RWPE2 (cell line): Measurements from ENCODE around the gene GON4L.
"Not testable (repeated sequence)": the region's sequence is repeated elsewhere in the genome, so short reads cannot be mapped to it uniquely, and the experiment has no call there.

ENCODE experiments used
- ATAC-seq: fragments of 200-7000 bp; cut with Tn5 transposase; 3 replicates; pipeline ENCODE4 v1.9.1; 2021; ENCODE audit warnings: low read depth
- DNase-seq: peaks from one replicate; pipeline ENCODE4 v3.0.0-alpha.2; 2020; ENCODE audit warnings: low spot score
- H3K27ac ChIP-seq: fragments of 450-650 bp; 2 replicates; pipeline ENCODE4 v1.5.1; 2017; ENCODE audit warnings: mild to moderate bottlenecking; ENCODE audit not compliant: poor library complexity, severe bottlenecking
- H3K27me3 ChIP-seq: fragments of 250-450 bp; sonication (Bioruptor Pico); 2 replicates; pipeline ENCODE4 v1.5.1; 2021; ENCODE audit warnings: mild to moderate bottlenecking, moderate library complexity; ENCODE audit not compliant: insufficient read depth, poor library complexity, severe bottlenecking
- H3K36me3 ChIP-seq: fragments of 250-450 bp; sonication (Bioruptor Pico); 2 replicates; pipeline ENCODE4 v1.5.1; 2020; ENCODE audit warnings: low read depth, mild to moderate bottlenecking, moderate library complexity
- H3K4me1 ChIP-seq: fragments of 250-450 bp; sonication (Bioruptor Pico); 2 replicates; pipeline ENCODE4 v1.5.1; 2021; ENCODE audit warnings: mild to moderate bottlenecking, moderate library complexity; ENCODE audit not compliant: insufficient read depth, poor library complexity, severe bottlenecking
- H3K4me3 ChIP-seq: fragments of 250-450 bp; sonication (Bioruptor Pico); 2 replicates; pipeline ENCODE4 v1.5.1; 2021; ENCODE audit warnings: mild to moderate bottlenecking, moderate library complexity; ENCODE audit not compliant: severe bottlenecking
- H3K9me3 ChIP-seq: fragments of 250-450 bp; sonication (Bioruptor Pico); 2 replicates; pipeline ENCODE4 v1.5.1; 2021; ENCODE audit warnings: mild to moderate bottlenecking, moderate library complexity; ENCODE audit not compliant: severe bottlenecking
- TF ChIP-seq, protein P1 (sequence below): fragments of 450-650 bp; IDR thresholded peaks from one replicate; pipeline ENCODE4 v1.5.1; 2017; ENCODE audit warnings: mild to moderate bottlenecking, moderate library complexity; ENCODE audit not compliant: poor library complexity, severe bottlenecking

GON4L gene

DNA sequence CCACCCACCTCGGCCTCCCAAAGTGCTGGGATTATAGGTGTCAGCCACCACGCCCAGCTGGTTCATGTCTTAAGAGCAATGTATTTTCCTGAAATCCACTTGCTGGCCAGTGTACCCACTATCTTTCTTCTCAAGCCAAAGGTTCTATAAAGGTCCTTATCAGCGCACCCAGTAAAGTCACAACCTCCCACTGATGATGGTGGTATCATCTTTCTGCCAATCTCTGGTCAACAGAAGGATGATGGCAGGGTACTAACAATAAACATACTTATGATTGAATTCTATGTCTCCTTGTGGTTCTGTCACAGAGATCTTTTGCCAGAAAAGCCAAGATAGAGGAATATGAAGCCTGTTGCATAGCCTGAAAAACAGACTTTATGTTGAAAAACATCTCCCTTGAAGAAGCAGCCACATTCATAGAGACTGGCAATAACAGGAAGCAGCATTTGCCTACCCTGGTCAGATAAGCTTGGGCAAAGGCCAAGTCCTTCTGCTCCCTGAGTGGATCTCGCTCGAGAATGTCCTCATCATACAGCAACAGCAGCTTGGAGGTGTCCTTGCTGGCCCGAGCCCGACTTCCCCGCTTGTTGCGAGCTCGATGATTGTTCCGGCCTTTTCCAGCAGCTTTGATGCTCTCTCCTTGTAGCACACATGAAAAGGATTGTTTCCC lies 95.1 kb downstream of the GON4L start:
- H3K27ac ChIP-seq, result peak overlapping the region; percentile 90
- ATAC-seq (no peak), DNase-seq (no peak)
- no peak overlapping the region for H3K4me3 ChIP-seq
- peaks cover 35% of the 10 kb centered on the region for H3K4me1 ChIP-seq
- H3K9me3 ChIP-seq, result no peaks in the 10 kb centered on the region
- no peaks in the 10 kb centered on the region for H3K27me3 ChIP-seq
- peaks cover 58% of the 10 kb centered on the region for H3K36me3 ChIP-seq
- TF ChIP-seq, protein P1, sequence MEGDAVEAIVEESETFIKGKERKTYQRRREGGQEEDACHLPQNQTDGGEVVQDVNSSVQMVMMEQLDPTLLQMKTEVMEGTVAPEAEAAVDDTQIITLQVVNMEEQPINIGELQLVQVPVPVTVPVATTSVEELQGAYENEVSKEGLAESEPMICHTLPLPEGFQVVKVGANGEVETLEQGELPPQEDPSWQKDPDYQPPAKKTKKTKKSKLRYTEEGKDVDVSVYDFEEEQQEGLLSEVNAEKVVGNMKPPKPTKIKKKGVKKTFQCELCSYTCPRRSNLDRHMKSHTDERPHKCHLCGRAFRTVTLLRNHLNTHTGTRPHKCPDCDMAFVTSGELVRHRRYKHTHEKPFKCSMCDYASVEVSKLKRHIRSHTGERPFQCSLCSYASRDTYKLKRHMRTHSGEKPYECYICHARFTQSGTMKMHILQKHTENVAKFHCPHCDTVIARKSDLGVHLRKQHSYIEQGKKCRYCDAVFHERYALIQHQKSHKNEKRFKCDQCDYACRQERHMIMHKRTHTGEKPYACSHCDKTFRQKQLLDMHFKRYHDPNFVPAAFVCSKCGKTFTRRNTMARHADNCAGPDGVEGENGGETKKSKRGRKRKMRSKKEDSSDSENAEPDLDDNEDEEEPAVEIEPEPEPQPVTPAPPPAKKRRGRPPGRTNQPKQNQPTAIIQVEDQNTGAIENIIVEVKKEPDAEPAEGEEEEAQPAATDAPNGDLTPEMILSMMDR, result no peak

DNA sequence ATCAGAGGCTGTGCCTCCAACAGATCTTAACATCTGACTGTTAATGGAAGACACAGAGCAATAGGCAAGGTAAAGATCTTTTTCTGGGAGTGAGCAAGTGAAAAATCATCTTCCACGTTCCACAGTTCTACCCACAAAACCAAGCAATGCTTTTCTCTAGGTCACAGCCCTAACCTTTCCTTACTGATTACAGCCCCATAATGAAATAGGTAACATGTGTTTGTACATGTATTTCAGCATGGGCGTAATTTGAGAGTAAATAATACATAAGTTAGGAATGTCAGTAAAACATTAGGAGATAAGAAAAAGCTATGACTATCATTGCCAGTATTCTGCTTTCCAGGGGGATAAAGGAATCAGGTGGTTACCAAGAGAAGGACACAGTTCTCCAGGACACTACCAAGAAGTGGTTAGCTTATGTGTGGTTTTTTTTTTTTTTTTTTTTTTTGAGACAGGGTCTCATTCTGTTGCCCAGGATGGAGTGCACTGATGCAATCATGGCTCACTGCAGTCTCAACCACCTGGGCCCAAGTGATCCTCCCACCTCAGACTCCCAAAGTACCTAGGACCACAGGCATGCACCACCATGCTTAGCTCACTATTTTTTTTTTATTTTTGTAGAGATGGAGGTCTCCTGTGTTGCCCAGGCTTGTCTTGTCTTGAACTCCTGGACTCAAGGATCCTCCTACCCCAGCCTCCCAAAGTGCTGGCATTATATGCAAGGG lies 96.1 kb downstream of the GON4L start:
- no peak overlapping the region for H3K4me3 ChIP-seq
- TF ChIP-seq, protein P1, result no peak
- H3K27ac ChIP-seq, result peak overlapping the region; percentile 90
- H3K9me3 ChIP-seq, result no peaks in the 10 kb centered on the region
- peaks cover 62% of the 10 kb centered on the region for H3K36me3 ChIP-seq
- ATAC-seq, result peak; percentile 36
- no peak for DNase-seq
- H3K4me1 ChIP-seq, result peaks cover 35% of the 10 kb centered on the region
- H3K27me3 ChIP-seq, result no peaks in the 10 kb centered on the region

DNA sequence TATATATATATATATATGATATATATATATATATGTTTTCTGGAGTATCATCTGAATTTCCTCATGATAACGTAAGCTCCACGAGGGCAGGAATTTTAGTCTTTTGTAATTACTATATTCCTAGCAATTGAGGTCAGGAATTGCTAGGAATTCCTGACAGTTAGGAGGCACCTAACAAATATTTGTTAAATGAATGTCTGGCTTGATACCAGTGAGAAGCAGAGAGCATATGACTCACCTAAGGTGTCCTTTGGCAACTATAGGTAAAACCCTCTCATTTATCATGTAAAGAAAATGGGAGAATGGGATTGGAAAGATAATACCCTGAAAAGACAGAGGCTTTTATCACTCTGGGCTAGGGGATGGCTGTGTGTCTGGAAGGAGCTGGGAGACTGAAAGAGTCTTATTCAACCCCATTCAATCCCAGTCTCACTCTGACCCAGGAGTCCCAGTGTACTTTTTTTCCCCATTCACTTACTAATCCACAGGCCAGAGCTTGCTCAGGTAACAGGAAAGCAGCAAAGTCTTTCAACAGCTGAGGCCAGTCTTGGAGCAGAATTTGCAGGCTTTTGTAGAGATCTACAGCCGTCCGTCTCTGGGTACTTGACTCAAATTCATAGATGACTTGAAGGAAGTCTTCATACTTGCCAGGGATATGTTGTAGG lies 96.9 kb downstream of the GON4L start:
- H3K36me3 ChIP-seq, result peaks cover 62% of the 10 kb centered on the region
- H3K9me3 ChIP-seq, result no peaks in the 10 kb centered on the region
- peaks cover 35% of the 10 kb centered on the region for H3K4me1 ChIP-seq
- TF ChIP-seq, protein P1, result no peak
- ATAC-seq (peak; percentile 63), DNase-seq (no peak)
- no peaks in the 10 kb centered on the region for H3K27me3 ChIP-seq
- H3K27ac ChIP-seq, result peak overlapping the region; percentile 90
- no peak overlapping the region for H3K4me3 ChIP-seq

DNA sequence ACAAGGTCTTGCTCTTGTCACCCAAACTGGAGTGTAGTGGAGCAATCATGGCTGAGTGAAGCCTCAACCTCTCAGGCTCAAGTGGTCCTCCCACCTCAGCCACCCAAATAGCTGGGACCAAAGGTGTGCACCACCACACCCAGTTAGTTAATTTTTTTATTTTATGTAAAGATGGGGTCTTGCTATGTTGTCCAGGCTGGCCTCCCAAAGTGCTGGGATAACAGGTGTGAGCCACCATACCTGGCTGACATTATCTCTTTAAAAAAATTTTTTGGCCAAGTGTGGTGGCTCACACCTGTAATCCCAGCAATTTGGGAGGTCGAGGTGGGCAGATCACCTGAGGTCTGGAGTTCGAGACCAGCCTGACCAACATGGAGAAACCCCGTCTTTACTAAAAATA lies 98.0 kb downstream of the GON4L start:
- not testable (repeated sequence) for H3K4me3 ChIP-seq, H3K9me3 ChIP-seq, H3K27me3 ChIP-seq, DNase-seq, ATAC-seq
- Histone ChIP-seq H3K36me3 (peaks cover 54% of the 10 kb centered on the region), H3K4me1 (peaks cover 34% of the 10 kb centered on the region), H3K27ac (peak overlapping the region; percentile 90)

DNA sequence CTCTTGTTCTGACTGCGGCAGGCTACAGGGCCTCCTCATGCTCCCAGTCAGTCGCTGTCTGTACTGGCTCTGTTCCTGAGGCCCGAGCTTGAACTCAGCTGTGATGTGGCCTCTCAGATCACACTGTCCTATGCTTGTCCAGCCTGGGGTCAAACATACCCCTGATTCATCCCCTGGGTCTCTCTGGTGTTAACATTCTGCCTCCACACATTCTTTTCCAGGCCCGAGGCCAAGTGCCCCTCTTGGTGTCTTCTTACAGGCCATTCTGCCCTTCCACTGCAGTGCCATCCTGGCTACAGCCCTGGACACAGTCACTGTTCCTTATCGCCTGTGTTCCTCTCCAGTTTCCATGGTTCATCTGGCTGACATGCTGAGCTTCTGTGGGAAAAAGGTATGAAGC lies 108.9 kb downstream of the GON4L start:
- ATAC-seq, H3K27me3 ChIP-seq, H3K4me1 ChIP-seq: not testable (repeated sequence)

DNA sequence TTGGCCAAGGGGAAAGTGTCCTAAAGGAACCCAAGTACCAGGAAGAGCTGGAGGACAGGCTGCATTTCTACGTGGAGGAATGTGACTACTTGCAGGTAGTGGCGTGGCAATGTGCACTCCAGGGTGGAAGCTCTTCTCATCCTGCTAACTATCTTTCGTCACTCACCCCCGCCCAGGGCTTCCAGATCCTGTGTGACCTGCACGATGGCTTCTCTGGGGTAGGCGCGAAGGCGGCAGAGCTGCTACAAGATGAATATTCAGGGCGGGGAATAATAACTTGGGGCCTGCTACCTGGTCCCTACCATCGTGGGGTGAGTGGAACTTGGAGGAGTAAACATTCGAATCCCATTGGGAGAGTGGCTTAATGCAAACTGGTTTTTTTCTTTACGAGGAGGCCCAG lies 109.4 kb downstream of the GON4L start:
- H3K9me3 ChIP-seq, H3K4me1 ChIP-seq, H3K27ac ChIP-seq, DNase-seq, H3K27me3 ChIP-seq, H3K4me3 ChIP-seq, ATAC-seq: not testable (repeated sequence)
- peaks cover 26% of the 10 kb centered on the region for H3K36me3 ChIP-seq

More for the DNA sequence above, 108.9 kb downstream of the GON4L start:
- DNase-seq, H3K27ac ChIP-seq, H3K9me3 ChIP-seq, H3K4me3 ChIP-seq: not testable (repeated sequence)
- peaks cover 31% of the 10 kb centered on the region for H3K36me3 ChIP-seq

DNA sequence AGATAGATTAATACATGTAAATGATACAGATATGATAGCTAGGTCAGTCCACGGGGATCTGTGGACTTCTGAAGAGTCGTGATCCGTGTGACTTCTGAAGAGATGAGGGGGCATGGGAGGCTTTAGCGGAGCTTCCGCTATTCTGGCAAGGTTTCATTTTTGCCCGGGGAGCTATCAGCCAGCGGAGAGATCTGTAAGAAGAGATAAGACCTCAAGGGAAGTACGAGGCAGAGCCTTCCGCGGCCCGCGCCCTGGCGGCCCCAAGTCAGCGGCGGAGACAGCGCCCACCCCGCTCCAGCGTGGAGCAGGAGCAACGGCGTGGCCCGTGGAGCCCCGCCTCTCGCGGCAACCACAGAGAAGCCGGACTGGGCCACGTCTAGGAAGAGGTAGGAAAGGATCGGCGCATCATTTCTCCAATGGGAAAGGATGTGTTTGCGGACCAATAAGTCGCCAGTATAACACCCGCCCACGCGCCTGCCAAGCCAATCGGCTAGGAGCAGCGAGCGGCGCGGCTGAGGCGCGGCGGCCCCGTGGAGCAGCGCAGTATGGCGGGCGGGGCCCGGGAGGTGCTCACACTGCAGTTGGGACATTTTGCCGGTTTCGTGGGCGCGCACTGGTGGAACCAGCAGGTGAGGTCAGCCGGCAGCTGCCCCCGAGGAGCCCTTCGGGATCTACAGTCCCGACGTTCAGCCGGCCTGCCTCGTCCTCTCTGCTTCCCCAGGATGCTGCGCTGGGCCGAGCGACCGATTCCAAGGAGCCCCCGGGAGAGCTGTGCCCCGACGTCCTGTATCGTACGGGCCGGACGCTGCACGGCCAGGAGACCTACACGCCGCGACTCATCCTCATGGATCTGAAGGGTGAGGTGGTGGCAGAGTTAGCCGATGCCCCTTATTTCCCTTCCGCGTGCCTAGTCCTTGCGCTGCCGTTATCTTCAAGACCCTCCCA lies 111.5 kb downstream of the GON4L start:
- H3K27me3 ChIP-seq, H3K4me1 ChIP-seq, H3K36me3 ChIP-seq, H3K9me3 ChIP-seq: not testable (repeated sequence)
- Histone ChIP-seq H3K27ac (peak overlapping the region; percentile 35), H3K4me3 (peak overlapping the region; percentile 48)
- ATAC-seq (peak; percentile 95), DNase-seq (peak; percentile 99)
